NCI-H774 (cell line): Measurements from ENCODE around the gene ACTR3C.
"Not testable (repeated sequence)": the region's sequence is repeated elsewhere in the genome, so short reads cannot be mapped to it uniquely, and the experiment has no call there.

ENCODE experiments used
- DNase-seq: peaks from one replicate; lab custom pipeline; 2025; lab: John Stamatoyannopoulos, UW

Gene ACTR3C

DNA sequence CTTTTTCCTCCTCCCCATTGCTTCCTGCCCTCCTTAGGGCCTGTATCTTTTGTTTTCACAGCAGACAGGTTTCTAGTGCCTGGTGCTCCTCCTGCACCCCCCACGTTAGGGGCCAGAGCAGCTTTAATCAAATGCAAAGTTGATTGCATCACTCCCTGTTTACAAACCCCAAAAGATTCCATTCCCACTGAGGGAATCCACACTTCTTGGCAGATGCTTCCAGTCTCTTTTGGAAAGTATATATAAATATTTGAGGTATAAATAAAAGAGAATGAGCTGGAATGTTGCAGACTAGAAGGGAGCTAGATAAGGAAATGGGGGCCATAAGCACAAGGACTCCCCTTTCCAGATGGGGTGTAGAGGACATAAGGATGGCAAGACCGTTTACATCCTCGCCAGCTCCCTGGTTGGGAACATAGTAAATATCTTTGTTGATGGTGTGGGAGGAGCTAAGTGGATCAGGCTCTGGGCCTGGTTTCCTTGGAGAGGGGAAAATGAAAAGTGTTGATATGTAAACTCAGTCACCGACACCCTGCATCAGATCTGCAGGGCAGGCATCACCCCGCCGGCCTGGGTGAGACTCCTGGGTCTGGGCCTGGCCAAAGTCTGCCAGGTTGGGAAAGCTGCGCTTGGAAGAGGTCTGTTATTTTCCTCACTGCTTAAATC, 11.9 kb upstream of the ACTR3C start:
- DNase-seq = no peak

DNA sequence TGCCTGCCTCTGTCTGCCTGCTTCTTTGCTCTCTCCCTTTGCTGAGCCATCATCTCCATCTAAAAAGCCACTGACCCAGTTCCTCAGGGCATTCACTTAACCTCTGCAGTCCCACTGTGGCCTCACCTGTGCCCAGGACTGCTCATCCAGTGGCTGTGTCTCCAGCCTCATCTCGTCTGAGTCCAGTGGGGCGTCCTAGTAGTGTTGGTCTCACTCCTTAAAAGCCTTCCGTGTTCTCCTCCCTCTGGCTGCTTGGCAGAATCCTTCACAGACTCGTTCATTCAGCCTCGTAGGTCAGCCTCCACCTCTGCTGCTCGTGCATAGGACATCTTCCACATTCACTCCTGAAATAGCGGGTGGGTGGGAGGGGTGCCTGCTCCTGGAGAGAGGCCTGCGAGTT, 10.8 kb upstream of the ACTR3C start:
- DNase-seq = no peak

DNA sequence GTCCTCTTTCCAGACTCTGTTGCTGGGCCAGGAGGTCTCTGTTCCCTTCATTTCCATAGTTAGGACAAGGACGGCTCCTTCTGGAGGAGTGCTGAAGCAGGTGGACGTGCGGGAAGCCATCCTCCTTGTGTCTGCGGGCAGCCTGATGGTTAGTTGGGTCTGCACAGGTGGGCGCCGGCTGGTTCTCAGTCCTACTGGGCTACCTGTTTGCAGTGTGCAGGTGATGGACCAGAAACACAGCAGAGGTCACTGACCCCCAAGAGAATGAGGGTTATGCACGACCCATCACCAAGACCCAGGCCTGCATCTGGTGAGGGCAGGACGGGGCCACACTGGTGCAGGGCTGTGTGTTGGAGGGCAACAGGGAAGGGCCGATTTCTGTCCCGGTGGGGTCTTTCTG, 10.3 kb upstream of the ACTR3C start:
- no peak for DNase-seq

DNA sequence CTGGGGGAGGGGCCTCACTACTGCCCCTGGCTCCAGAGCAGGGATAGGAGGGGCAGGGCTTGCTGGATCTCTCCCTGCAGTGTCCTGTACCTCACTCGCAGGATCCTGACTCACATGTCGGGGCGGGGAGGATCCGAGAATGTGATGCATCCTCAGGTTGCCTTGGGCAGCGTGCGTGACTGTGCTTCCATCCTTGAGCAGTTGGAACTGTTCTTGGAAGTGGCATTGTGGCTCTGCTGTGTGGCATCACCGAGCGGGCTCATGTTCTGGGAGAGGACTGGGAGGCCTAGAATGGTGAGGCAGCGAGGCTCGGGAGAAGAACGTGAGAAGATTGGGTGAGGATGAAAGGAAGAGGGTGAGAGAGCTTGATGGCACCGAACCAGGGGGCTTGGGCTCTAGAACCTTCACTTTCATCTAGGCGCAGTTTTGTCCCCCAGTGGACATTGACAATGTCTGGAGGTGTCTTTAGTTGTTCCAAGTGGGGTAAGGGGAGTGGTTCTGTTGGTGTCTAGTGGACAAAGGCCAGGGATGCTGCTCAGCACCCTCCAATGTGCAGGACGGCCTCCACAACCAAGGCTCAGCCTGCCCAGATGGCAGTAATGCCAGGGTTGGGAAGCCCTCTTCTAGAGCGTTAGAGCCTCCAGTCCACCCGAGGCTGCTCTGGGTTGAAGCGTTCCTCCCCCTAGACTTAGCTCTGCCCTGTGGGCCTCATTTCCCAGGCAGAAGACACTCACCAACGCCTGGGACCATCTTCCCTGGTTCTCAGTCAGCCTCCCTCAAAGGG, 9.7 kb upstream of the ACTR3C start:
- DNase-seq = no peak

DNA sequence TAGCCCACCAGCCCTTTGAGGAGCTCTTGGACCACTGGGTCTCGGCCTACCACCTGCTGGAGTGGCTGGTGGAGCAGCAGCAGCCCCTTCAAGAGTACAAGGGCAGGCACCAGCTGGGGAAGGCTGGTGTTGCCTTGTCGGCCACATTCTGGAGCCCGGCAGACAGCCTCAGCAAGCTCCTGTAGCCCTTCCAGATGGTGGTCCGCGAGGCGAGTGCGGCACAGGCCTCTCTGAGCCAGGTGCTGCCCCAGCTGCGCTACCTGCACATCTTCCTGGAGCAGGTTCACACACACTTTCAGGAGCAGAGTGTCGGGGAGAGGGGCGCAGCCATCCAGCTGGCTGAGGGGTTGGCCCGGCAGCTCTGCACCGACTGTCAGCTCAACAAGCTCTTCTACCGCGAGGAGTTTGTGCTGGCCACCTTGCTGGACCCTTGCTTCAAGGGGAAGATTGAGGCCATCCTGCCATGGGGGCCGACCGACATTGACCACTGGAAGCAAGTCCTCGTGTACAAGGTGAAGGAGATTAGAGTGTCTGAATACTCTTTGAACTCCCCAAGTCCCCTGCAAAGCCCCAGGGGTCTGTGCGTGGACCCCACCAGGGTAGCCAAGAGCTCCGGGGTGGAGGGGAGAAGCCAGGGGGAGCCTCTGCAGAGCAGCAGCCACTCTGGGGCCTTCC, 7.0 kb upstream of the ACTR3C start:
- DNase-seq = no peak

DNA sequence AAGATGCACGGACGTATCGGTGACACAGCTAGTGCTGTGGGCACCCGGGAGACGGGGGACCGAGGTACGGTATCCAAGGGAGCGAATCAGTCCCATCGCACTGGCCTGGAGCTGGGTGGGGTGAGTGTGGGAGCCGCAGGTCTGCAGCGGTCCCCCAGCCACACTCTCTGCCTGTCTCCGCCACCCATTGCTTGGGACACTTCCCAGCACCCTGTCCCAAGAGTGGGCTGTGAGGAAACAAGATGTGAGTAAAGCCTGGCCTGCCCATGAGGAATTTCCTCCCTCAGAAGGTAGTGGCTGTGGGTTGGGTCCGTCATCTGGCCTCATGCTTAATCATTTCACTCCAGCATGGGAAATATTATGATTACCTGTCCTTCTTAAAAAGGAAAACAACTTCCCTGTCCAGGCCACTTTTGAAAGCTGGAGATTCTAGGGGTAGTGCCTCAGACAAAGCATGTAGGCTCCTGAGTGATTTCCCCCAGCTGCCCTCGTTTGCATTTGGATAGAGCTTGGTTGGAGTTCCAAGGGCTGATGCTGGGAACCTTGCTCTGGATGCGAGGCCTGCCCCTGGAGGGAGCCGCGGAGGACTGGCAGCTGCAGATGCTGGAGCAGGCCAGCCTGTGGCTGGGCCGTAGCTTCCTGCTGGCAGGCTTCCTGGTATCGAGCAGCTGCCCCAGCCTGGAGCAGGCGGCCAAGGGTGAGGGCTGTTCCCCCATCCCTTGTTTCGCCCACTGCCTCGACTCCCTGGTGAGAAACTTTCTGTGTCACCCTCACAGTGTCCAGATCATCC, 6.2 kb upstream of the ACTR3C start:
- DNase-seq = no peak

DNA sequence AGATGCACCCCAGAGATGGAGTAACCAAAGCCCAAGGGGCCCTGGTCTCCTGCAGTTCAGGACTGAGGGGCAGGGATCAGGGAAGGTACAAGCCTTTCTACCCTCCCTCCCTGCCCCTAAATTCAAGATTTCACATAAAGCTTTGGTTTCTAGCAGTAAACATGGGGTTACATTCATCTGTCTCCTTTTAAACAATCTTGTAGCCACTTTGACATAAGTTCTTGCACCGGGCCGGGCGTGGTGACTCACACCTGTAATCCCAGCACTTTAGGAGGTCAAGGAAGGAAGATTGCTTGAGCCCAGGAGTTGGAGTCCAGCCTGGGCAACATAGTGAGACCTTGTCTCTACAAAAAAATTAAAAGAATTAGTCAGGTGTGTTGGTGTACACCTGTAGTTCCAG, 4.0 kb upstream of the ACTR3C start:
- no peak for DNase-seq

DNA sequence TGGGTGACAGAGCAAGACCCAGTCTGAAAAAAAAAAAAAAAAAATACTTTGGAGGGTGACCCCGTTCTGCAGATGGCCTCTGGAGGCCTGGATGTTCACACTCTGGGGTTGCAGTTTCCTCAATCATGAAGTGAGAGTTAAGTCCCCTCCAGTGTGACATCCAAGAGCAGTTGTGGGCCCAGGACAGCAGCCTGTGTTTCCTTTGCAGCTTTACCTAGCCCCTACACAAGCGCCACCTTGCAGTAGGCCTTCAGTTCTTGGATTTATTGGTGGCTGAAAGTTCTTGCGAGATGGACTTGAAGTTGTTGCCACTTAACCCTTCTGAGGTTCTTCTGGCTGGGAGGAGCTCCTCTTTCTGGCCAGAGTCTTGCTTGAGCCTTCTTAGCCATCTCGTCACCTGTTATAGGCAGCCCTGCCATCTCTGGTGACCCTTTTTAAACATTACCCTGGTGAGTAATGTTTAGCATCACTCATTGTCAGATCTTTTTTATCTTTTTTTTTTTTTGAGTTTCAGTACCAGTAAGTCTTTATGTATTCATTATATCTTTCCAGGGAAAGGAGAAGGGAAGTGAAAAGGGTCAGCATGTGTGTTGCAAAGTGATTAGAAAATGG, 3.4 kb upstream of the ACTR3C start:
- DNase-seq = no peak

DNA sequence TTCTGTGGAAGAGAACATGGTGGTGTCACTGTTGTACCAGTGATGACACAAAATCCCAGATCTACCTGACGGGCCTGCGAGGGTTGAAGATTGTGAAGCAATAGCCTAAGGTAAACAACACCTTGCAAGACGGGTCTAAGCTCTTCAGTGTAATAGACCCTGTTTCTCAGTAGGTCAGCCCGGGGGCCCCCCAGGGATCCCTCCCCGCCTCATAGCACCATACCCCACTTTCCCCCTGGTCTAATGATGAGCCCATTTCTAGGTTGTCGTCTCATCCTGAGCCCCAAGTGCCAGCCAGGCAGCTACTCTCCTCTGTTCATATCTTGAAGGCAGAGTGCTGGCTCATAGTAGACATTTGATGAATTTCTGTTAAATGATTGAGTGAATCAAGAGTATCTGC, 2.6 kb upstream of the ACTR3C start:
- DNase-seq = no peak

DNA sequence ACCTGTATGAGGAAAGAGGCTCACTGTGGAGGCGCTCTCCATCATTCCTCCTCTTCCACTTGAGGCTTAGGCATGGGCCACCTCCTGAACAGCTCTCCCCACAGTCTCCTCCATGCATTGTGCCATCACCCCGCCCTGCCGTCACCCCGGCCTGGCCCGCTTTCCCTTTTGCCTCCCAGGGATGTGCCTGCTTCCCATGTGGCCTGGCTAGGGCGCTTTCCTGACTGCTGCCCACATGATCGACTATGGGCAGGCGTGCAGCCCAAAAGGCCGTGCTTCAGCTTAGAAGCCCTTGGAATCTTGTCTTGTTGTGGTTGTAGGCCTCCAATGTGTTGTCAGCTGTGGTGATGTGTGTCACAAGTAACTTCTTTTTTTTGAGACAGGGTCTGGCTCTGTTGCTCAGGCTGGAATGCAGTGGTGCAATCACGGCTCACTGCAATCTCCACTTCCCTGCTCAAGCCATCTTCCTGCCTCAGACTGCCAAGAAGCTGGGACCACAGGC, 1.8 kb upstream of the ACTR3C start:
- no peak for DNase-seq

DNA sequence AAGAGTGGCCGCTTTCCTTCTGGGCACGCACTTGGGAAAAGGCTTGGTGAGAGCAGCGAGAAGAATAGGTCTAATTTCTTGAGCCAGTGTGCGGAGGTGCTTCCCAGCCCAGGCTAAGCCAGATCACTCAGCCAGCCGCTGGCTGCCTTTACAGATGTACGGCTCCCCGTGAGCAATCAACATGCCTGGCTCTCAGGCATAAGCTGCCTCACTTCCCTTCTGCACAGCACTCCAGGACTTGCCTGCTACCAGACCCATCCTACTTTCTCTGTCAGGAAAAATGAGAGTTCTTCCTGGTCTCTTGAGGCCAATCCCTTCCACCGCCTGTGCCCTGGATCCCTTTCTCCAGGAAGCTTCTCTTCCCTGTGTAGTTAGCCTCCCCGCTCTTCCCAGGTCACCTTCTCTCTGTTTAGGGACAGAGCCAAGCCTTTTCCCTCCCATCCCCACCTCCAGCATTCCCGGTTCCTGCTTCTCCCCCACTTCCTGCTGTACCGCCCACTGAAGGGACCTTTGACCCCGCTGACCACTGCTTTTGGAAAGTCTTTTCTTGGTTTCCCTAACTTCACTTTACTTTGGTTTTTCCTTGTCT, 1.1 kb upstream of the ACTR3C start:
- no peak for DNase-seq

DNA sequence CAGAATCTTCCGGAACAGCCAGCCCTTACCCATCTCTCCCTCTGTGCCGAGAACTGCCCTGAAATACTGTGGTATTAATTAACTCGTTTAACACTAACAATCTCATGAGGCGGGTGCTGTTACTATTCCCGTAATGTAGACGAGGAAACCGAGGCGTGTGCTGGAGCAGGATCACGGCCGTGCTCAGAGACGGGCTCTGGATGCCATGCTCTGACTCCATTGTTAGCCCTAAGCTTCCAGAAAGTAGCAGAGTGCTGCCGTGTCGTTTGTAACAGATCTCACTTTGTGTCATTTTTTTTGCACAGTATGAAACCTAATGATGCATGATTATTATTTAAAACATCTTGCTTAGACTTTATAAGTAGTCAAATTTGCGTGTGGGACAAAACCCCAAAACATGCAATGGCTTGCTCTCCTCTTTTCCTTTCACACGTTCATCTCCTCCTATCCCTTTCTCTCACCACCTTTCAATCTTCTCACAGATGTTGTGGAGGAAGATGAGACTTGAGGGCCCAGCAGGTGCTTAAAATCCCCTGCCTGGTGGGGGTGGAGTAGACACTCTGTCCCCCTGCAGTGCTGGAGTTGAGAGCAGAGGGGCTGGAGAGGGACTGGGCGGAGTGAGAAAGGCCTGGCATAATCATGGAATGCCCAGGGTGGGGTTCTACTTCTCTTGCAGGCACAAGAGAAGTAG, 482 bp upstream of the ACTR3C start:
- no peak for DNase-seq

DNA sequence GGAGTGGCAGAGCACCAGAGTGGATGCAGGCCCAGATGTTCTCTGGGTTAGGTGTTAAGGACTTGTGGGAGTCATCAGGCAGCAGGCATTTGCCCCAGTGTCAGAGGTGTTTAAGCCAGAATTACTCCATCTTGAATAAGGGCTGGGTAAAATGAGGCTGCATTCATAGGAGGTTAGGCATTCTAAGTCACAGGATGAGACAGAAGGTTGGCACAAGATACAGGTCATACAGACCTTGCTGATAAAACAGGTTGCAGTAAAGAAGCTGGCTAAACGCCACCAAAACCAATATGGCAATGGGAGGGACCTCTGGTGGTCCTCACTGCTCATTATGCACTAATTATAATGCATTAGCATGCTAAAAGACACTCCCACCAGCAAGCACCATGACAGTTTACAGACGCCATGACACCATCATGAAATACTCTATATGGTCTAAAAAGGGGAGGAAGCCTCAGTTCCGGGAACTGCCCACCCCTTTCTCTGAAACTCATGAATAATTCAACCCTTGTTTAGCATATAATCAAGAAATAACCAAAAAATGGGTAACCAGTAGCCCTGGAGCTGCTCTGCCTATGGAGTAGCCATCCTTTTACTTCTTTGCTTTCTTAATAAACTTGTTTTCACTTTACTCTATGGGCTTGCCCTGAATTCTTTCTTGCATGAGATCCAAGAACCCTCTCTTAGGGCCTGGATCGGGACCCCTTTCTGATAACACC, 1.1 kb downstream of the ACTR3C start:
- DNase-seq = no peak

DNA sequence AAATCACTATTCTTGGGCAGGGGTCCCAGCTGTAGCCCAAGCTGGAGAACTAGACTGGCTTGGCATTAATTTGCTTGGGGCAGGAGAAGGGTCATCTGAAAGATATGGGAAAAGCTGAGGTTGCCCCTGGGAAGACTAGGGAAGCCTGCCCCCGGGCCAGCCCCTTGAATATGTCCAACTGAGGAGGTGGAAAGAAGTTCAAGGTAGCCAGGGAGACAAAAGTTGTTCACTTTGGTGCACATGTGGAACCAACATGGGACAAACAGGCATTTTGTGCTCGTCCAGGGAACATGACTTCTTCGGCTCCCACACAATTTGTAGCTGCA, 1.6 kb downstream of the ACTR3C start:
- no peak for DNase-seq

DNA sequence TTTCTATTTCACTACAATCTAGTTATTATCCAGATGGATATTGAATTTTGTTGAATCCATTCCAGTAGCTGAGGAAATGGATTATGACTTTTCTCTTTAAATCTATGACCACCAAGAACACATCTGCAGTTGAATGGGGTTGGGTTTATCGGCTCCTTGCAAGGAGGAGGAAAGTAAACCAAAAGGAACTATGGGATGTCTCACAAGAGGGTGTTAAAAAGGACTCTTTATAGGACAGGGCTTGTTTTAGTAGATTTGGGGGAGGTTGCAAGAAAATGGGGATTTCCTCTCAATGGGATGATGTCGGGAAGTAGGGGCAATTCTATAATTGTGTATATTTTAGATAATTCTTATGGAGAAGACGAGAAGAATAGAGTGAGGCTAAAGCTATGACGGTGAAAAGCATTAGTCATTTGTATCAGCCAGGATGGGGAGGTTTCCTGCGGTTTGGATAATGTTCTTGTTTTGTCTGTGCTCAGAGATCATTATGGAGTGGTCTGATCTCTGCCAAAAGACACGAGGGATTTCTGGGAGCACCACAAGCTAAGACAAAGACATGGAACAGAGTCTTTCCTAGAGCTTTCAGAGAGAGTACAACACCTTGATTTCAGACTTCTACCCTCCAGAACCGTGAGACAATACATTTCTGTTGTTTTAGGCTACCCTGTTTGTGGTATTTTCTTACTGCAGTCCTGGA, 5.4 kb downstream of the ACTR3C start:
- no peak for DNase-seq

DNA sequence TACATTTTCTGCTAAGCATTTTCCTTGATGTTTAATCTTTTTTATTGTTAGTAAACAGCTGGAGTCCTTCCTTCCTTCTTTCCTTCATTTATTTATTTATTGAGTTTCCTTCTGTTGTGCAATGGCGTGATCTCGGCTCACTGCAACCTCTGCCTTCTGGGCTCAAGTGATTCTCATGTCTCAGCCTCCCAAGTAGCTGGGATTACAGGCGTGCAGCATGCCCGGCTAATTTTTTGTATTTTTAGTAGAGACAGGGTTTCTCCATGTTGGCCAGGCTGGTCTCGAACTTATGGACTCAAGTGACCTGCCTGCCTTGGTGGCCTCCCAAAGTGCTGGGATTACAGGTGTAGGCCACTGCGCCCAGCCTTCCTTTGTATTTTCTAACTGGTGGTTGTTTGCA, 6.4 kb downstream of the ACTR3C start:
- not testable (repeated sequence) for DNase-seq

DNA sequence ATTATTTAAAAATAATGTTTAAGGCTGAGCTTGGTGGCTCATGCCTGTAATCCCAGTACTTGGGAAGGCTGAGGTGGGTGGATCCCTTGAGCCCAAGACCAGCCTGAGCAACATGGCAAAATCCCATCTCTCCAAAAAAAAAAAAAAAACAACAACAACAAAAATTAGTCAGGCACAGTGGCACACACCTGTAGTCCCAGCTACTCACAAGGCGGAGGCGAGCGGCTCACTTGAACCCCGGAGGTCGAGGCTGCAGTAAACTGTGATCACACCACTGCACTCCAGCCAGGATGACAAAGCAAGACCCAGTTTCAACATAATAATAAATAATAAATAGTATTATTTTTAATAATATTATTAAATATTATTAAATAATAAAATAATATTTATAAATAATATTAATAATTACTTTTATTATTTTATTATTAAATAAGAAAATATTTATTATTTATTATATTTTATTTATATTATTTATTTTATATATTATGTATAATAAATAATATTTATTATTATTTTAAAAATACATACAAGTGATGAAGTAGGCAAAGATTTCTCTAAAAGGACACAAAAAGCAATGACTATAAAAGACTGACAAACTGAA, 8.6 kb downstream of the ACTR3C start:
- no peak for DNase-seq

DNA sequence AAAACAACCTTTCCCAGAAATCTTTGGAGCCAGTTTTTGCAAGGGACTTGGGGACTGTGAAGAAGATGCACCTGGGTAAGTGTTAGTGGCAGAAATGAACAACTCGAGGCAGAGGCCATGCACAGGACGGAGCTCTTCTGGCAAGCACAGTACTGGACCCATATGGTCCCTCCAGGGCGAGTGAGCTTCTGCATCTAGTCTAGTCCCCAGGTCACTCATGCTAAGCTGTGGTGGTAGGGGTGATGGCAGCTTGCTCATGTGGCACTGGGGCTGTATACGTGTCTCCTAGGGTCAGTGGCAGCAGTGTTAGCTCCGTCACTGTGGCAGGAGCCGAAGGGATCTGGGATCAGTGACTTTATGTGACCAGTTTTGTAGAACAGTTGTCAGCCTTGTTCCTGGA, 9.5 kb downstream of the ACTR3C start:
- no peak for DNase-seq

DNA sequence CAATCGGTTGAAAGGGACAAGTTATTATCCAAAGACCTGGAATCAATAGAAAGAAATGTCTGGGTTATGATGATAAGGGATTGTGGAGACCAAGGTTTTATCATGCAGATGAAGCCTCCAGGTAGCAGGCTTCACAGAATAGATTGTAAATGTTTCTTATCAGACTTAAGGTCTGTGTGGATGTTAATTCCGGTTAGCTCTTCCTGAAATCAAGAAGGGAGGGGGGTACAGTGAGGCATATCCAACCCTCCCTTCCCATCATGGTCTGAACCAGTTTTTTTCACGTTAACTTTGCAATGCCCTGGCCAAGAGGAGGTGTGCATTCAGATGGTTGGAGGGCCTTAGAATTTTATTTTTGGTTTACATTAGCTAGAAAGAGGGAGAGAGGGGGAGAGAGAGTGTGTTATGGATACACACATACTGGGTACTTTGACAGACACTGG, 10.0 kb downstream of the ACTR3C start:
- DNase-seq = no peak
